PC-9 (cell line): Measurements from ENCODE around the gene FUT6.

ENCODE experiments used
- CTCF ChIP-seq: fragments of 200-600 bp; sonication (generic); conservative IDR thresholded peaks from 2 replicates; pipeline ENCODE4 v1.6.1; 2017; ENCODE audit warnings: mixed run types, antibody characterized with exemption, mild to moderate bottlenecking, moderate library complexity
- EZH2 ChIP-seq: fragments of 200-600 bp; sonication (generic); IDR thresholded peaks from 2 replicates; pipeline ENCODE4 v1.8.0; 2017; ENCODE audit warnings: antibody characterized with exemption, low read depth

- TF ChIP-seq CTCF (no peak), EZH2 (no peak)
Measured at GRCh38 chr19:5829567-5830310, 9.8 kb downstream of the FUT6 start.
